B cell (primary cell): ENCODE results near the gene NYAP2. TPM values are rescaled to one million over a fixed set of nuclear protein-coding genes. Genes with fewer than 3 reads are reported as not detected.

Experiments
- ATAC-seq: fragments of 200-7000 bp; cut with Tn5 transposase; one replicate; pipeline ENCODE4 v1.10.0; 2021; ENCODE audit warnings: low read depth, mild to moderate bottlenecking, moderate number of reproducible peaks, moderate library complexity
- CTCF ChIA-PET: fragments of 350-600 bp; sonication (Branson Sonifier 250); formaldehyde crosslinking; loops from one replicate; lab custom pipeline; 2021; ENCODE audit warnings: antibody characterized with exemption, inconsistent platforms; lab: Charles Lee
- POLR2A ChIA-PET: fragments of 350-600 bp; sonication (Branson Sonifier 250); formaldehyde crosslinking; loops from one replicate; lab custom pipeline; 2021; ENCODE audit warnings: antibody characterized with exemption; lab: Charles Lee
- DNase-seq: peaks from one replicate; pipeline ENCODE4 v3.0.0; 2013
- H2AFZ ChIP-seq: 2 replicates; pipeline ENCODE4 v1.6.1; 2012; ENCODE audit warnings: mild to moderate bottlenecking, low read depth, low read length; ENCODE audit not compliant: insufficient read depth, poor library complexity, severe bottlenecking
- H3K27ac ChIP-seq, 2 donors: 1 replicate in 1 of 2; 2 replicates in 1 of 2; pipeline ENCODE4 v1.5.1; 2012 to 2013; ENCODE audit warnings: low read length in 2 of 2, mild to moderate bottlenecking in 2 of 2, moderate library complexity in 1 of 2
- H3K27me3 ChIP-seq, 4 experiments: fragments of 200-600 bp in 1 of 4; sonication (generic) in 1 of 4; replicated peaks in 1 of 4; 1 replicate in 2 of 4; 2 replicates in 2 of 4; pipeline versions ENCODE4 v1.6.1 to v1.7.0; 2013 to 2016; ENCODE audit warnings: low read length in 3 of 4, mild to moderate bottlenecking in 2 of 4, mixed read lengths in 1 of 4, moderate library complexity in 1 of 4; ENCODE audit not compliant: insufficient read depth in 4 of 4, control insufficient read depth in 3 of 4; ENCODE audit errors: control extremely low read depth in 1 of 4
- H3K36me3 ChIP-seq, 2 experiments: replicated peaks in 1 of 2; 1 replicate in 1 of 2; 2 replicates in 1 of 2; pipeline versions ENCODE4 v1.6.1 to v1.7.1; 2013; ENCODE audit warnings: low read length in 1 of 2; ENCODE audit not compliant: insufficient read depth in 2 of 2, control insufficient read depth in 1 of 2; ENCODE audit errors: control extremely low read depth in 1 of 2, extremely low read depth in 1 of 2
- H3K4me1 ChIP-seq, 2 donors: fragments of 200-600 bp in 1 of 2; sonication (generic) in 1 of 2; 1 replicate in 1 of 2; 2 replicates in 1 of 2; pipeline versions ENCODE4 v1.5.1 to v1.6.1; 2013 to 2017; ENCODE audit warnings: low read length in 2 of 2; ENCODE audit not compliant: control insufficient read depth in 2 of 2, insufficient read depth in 2 of 2
- H3K4me2 ChIP-seq: replicated peaks from 2 replicates; pipeline ENCODE3; 2012; ENCODE audit warnings: mild to moderate bottlenecking, low read depth, low read length; ENCODE audit not compliant: poor library complexity, severe bottlenecking
- H3K4me3 ChIP-seq, 5 experiments: fragments of 200-600 bp in 1 of 5; sonication (generic) in 1 of 5; 1 replicate in 3 of 5; 2 replicates in 2 of 5; pipeline versions ENCODE4 v1.5.1 to v1.7.0; 2011 to 2016; ENCODE audit warnings: low read length in 4 of 5, mild to moderate bottlenecking in 4 of 5, low read depth in 2 of 5, control low read depth in 1 of 5, moderate library complexity in 1 of 5; ENCODE audit not compliant: insufficient read depth in 1 of 5; ENCODE audit errors: control extremely low read depth in 1 of 5, extremely low read depth in 1 of 5
- H3K79me2 ChIP-seq: fragments of 200-600 bp; sonication (generic); one replicate; pipeline ENCODE4 v1.6.0; 2016; ENCODE audit warnings: low read length; ENCODE audit not compliant: control insufficient read depth, insufficient read depth
- H3K9ac ChIP-seq: fragments of 200-600 bp; sonication (generic); 2 replicates; pipeline ENCODE4 v1.6.1; 2017; ENCODE audit warnings: mild to moderate bottlenecking, low read length, moderate library complexity
- H3K9me3 ChIP-seq, 3 donors: one replicate each; pipeline versions ENCODE4 v1.6.1 to v1.7.1; 2013; ENCODE audit warnings: low read length in 2 of 3; ENCODE audit not compliant: control insufficient read depth in 2 of 3, insufficient read depth in 1 of 3; ENCODE audit errors: control extremely low read depth in 1 of 3
- H4K20me1 ChIP-seq: 2 replicates; pipeline ENCODE4 v1.6.0; 2012; ENCODE audit warnings: mild to moderate bottlenecking, low read length; ENCODE audit not compliant: insufficient read depth, control insufficient read depth, poor library complexity, severe bottlenecking
- H3K27ac Mint-ChIP-seq: one replicate; pipeline ENCODE4 v1.8.0; 2021; ENCODE audit warnings: mixed read lengths
- H3K27me3 Mint-ChIP-seq: one replicate; pipeline ENCODE4 v1.8.0; 2021; ENCODE audit warnings: mixed read lengths
- H3K4me1 Mint-ChIP-seq: one replicate; pipeline ENCODE4 v1.8.0; 2021; ENCODE audit warnings: mixed read lengths
- H3K4me3 Mint-ChIP-seq: one replicate; pipeline ENCODE4 v1.8.0; 2021; ENCODE audit warnings: mixed read lengths
- H3K9me3 Mint-ChIP-seq: one replicate; pipeline ENCODE4 v1.8.0; 2022; ENCODE audit warnings: mixed read lengths; ENCODE audit not compliant: insufficient read depth
- EZH2 ChIP-seq: IDR thresholded peaks from 2 replicates; pipeline ENCODE4 v1.6.1; 2012; ENCODE audit warnings: borderline replicate concordance, low read depth, mild to moderate bottlenecking, moderate library complexity, low read length; ENCODE audit not compliant: insufficient read depth, poor library complexity, severe bottlenecking
- WGBS: methylation state at CpG from one replicate; pipeline ENCODE4 v1.1.5; 2013; ENCODE audit warnings: missing lambda C conversion rate; ENCODE audit not compliant: insufficient coverage; 5-methylcytosine and 5-hydroxymethylcytosine counted together
- intact Hi-C: fragments of 100-400 bp; cut with micrococcal nuclease; formaldehyde crosslinking; loops from one replicate; pipeline ENCODE4 v1.10.0; 2022
- polyA plus RNA-seq: library from polyadenylated mRNA; depleted of rRNA; stranded (reverse); fragments of >200 nt; gene quantifications from 2 replicates; pipeline ENCODE4 v1.2.3, GENCODE V29; 2012
- total RNA-seq, 2 donors: library from RNA; stranded (reverse); fragments of 120-200 nt in 1 of 2; gene quantifications; 1 replicate in 1 of 2; 2 replicates in 1 of 2; pipeline versions ENCODE4 v1.2.3 to v1.2.4, GENCODE V29; 2013 to 2022
- TF ChIP-seq, protein P1 (sequence below): fragments of 200-600 bp; IDR thresholded peaks from one replicate; pipeline ENCODE4 v1.8.0; 2022; ENCODE audit warnings: antibody characterized with exemption, mild to moderate bottlenecking

The NYAP2 gene
- total and polyA plus RNA-seq, 2 donors (not counting 1 experiment from before 2014, with no cell fraction given) = 0.12 to 0.17 TPM

DNA sequence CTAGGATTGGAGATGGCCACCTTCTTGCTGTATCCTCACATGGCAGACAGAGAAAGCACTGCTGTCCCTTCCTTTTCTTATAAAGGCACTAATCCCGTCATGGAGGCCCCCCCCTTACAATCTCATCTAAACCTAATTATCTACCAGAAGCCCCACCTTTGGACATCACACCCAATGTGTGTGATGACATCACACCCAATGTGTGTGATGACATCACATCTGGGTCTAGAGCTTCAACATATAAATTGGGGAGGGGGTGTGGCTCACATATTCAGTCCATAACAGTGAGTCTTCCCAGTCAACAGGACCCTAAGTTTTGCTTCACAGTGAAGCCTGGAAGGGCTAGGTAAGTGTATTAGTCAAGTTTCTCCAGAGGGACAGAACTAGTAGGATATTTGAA, 213.1 kb downstream of the NYAP2 start:
- no peak for ATAC-seq
- Mint-ChIP-seq H3K27me3 (peaks cover 6% of the 10 kb centered on the region), H3K4me1 (no peaks in the 10 kb centered on the region), H3K9me3 (no peaks in the 10 kb centered on the region), H3K4me3 (no peak overlapping the region), H3K27ac (no peak overlapping the region)
- H3K9me3 ChIP-seq = no peaks in the 10 kb centered on the region
- H3K36me3 ChIP-seq = no peaks in the 10 kb centered on the region
- no peak overlapping the region for H3K27ac ChIP-seq
- no CpG with 5 or more reads among the region's 1 CpG for WGBS
- DNase-seq = no peak
- H4K20me1 ChIP-seq = no peaks in the 10 kb centered on the region
- H3K79me2 ChIP-seq = no peaks in the 10 kb centered on the region
- no peaks in the 10 kb centered on the region for H3K4me1 ChIP-seq
- no peak overlapping the region for H2AFZ ChIP-seq
- H3K4me2 ChIP-seq = no peak overlapping the region
- H3K4me3 ChIP-seq = no peak overlapping the region
- H3K27me3 ChIP-seq = no peaks in the 10 kb centered on the region
- TF ChIP-seq EZH2 = no peak
- TF ChIP-seq, protein P1, sequence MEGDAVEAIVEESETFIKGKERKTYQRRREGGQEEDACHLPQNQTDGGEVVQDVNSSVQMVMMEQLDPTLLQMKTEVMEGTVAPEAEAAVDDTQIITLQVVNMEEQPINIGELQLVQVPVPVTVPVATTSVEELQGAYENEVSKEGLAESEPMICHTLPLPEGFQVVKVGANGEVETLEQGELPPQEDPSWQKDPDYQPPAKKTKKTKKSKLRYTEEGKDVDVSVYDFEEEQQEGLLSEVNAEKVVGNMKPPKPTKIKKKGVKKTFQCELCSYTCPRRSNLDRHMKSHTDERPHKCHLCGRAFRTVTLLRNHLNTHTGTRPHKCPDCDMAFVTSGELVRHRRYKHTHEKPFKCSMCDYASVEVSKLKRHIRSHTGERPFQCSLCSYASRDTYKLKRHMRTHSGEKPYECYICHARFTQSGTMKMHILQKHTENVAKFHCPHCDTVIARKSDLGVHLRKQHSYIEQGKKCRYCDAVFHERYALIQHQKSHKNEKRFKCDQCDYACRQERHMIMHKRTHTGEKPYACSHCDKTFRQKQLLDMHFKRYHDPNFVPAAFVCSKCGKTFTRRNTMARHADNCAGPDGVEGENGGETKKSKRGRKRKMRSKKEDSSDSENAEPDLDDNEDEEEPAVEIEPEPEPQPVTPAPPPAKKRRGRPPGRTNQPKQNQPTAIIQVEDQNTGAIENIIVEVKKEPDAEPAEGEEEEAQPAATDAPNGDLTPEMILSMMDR = no peak
- no peak overlapping the region for H3K9ac ChIP-seq
- ChIA-PET POLR2A (no interaction called here), CTCF (no interaction called here)
- intact Hi-C loops = no loop called here

DNA sequence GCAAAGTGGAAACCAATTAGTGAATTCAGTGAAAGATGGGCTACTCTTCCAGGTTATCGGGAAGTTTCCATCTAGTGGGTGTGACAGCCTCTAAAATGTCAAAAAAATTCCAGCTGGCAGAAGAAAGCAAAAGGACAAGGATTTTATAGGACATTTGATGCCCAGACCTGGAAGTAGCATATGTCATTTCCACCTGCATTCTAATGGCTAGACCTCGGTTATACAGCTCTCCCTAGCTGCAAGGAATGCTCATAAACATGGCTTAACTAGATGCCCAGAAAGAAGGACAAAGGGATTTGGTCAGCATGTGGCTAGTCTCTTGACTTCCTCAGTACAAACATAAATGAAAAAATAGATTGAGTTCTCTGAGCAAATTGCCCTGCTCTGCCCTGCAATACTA, 215.4 kb downstream of the NYAP2 start:
- Histone ChIP-seq H3K4me2 (no peak overlapping the region), H3K9me3 (no peaks in the 10 kb centered on the region), H3K9ac (no peak overlapping the region), H3K27me3 (no peaks in the 10 kb centered on the region), H4K20me1 (no peaks in the 10 kb centered on the region), H3K4me1 (no peaks in the 10 kb centered on the region), H3K79me2 (no peaks in the 10 kb centered on the region), H3K27ac (no peak overlapping the region), H3K4me3 (no peak overlapping the region), H2AFZ (no peak overlapping the region), H3K36me3 (no peaks in the 10 kb centered on the region)
- no peak for ATAC-seq
- intact Hi-C loops = no loop called here
- no peak for DNase-seq
- Mint-ChIP-seq H3K4me3 (no peak overlapping the region), H3K27me3 (peaks cover 6% of the 10 kb centered on the region), H3K9me3 (no peaks in the 10 kb centered on the region), H3K27ac (no peak overlapping the region), H3K4me1 (no peaks in the 10 kb centered on the region)
- ChIA-PET CTCF (no interaction called here), POLR2A (no interaction called here)
- 100% methylated on average over 1 of the region's 2 CpGs for WGBS
- TF ChIP-seq EZH2 = no peak
- TF ChIP-seq, protein P1 = no peak
